SK-N-MC (cell line): ENCODE results near the gene RSF1.

Experiments
- EZH2 ChIP-seq: fragments of 200-600 bp; sonication (generic); IDR thresholded peaks from one replicate; pipeline ENCODE4 v1.6.1; 2017; ENCODE audit warnings: antibody characterized with exemption
- FOXP2 ChIP-seq: optimal IDR thresholded peaks from 2 replicates; pipeline ENCODE3; 2011; ENCODE audit warnings: mild to moderate bottlenecking, moderate library complexity; ENCODE audit not compliant: insufficient read depth; ENCODE audit errors: extremely low read length, control extremely low read depth
- POLR2AphosphoS5 ChIP-seq: IDR thresholded peaks from 2 replicates; pipeline ENCODE4 v1.6.1; 2012; ENCODE audit warnings: mild to moderate bottlenecking, low read depth, low read length, borderline replicate concordance

GRCh38 chr11:77736473-77736872 lies 84.0 kb downstream of the RSF1 start:
- TF ChIP-seq EZH2 (no peak), POLR2AphosphoS5 (no peak), FOXP2 (no peak)
